ENCODE measurements around the gene SLC39A11.

- no peak for TF ChIP-seq CTCF (IDR thresholded peaks at IDR 0.05)
- no peak for TF ChIP-seq POLR2A (IDR thresholded peaks at IDR 0.05)
These were observed 162.5 kb downstream of the SLC39A11 start for GRCh38 chr17:72930031-72930430.

All from esophagus squamous epithelium (tissue), 4 donors.